HG02678 (cell line): ENCODE results near the gene GDF10.

ENCODE experiments used
- ATAC-seq: cut with Tn5 transposase; IDR thresholded peaks from one replicate; pipeline ENCODE4 v1.9.1; 2021; ENCODE audit warnings: mild to moderate bottlenecking, moderate library complexity; ENCODE audit not compliant: unreplicated experiment

The GDF10 gene

GRCh38 chr10:47299611-47300428 lies at the start of gene GDF10:
GDF10 (plus strand) TSS chr10:47300197; CDS start chr10:47300652, 455 bp downstream.
- no peak for ATAC-seq

- ATAC-seq = no peak
Observed at GRCh38 chr10:47252093-47252780, 47.8 kb upstream of the GDF10 start.

- ATAC-seq = no peak
Observed at GRCh38 chr10:47253030-47253637, 46.9 kb upstream of the GDF10 start.

GRCh38 chr10:47253651-47254375 lies 46.2 kb upstream of the GDF10 start:
- no peak for ATAC-seq

GRCh38 chr10:47254611-47255010 lies 45.4 kb upstream of the GDF10 start:
- ATAC-seq = no peak

GRCh38 chr10:47255033-47255813 lies 44.8 kb upstream of the GDF10 start:
- ATAC-seq = no peak

- ATAC-seq = no peak
Observed at GRCh38 chr10:47255866-47256265, 44.1 kb upstream of the GDF10 start.

GRCh38 chr10:47256751-47257336 lies 43.2 kb upstream of the GDF10 start:
- ATAC-seq = no peak

- no peak for ATAC-seq
Observed at GRCh38 chr10:47257396-47258120, 42.4 kb upstream of the GDF10 start.

GRCh38 chr10:47258921-47259320 lies 41.1 kb upstream of the GDF10 start:
- ATAC-seq = no peak

- no peak for ATAC-seq
Observed at GRCh38 chr10:47259466-47259865, 40.5 kb upstream of the GDF10 start.

GRCh38 chr10:47260505-47261111 lies 39.4 kb upstream of the GDF10 start:
- no peak for ATAC-seq

- peak; percentile 99 for ATAC-seq
Observed at GRCh38 chr10:47261121-47261520, 38.9 kb upstream of the GDF10 start.

GRCh38 chr10:47261556-47261955 lies 38.4 kb upstream of the GDF10 start:
- no peak for ATAC-seq

- no peak for ATAC-seq
Observed at GRCh38 chr10:47262606-47263533, 37.1 kb upstream of the GDF10 start.

GRCh38 chr10:47264797-47265281 lies 35.2 kb upstream of the GDF10 start:
- ATAC-seq = no peak

- no peak for ATAC-seq
Observed at GRCh38 chr10:47266602-47267001, 33.4 kb upstream of the GDF10 start.

GRCh38 chr10:47268696-47269095 lies 31.3 kb upstream of the GDF10 start:
- no peak for ATAC-seq
